Measurements from ENCODE around the gene STRAP. TPM values are rescaled to one million over a fixed set of nuclear protein-coding genes. Genes with fewer than 3 reads are reported as not detected.

Gene STRAP
- total and polyA plus RNA-seq, 2 donors (not counting 3 experiments of a cell fraction or from before 2014, with no cell fraction given), result 76.9 to 138 TPM

DNA sequence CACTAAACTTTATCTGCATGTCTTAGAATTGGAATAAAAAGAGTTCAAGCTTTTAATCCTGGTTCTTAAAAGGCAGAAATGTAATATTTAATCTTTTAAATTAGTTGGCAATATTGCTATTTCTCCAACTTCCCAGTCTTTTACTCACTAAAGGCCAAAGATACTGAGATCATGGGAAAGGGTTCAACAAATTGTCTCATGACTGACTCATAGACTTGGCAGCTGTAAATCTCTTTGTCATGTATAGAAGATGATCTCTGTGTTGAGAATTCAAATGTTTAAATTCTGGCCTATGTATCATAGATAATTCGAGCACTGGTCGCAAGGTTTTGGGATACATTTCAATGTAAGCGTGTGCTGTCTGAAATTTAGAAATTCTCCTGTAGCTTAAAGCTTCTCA lies 40.1 kb upstream of the STRAP start:
- Histone ChIP-seq H3K79me2 (ENCODE audit: control insufficient read depth, insufficient read depth, low read length) (no peaks in the 10 kb centered on the region), H3K9me3 (replicated peaks; ENCODE audit: control insufficient read depth, insufficient read depth, low read length) (no peaks in the 10 kb centered on the region), H3K27me3 (ENCODE audit: control insufficient read depth in 2 of 2, insufficient read depth in 2 of 2, low read length in 2 of 2) (no peaks in the 10 kb centered on the region), H3K9ac (replicated peaks; ENCODE audit: extremely low read depth, insufficient read depth, low read length) (no peak overlapping the region), H3K27ac (ENCODE audit: insufficient read depth, low read depth, low read length) (no peak overlapping the region), H2AFZ (ENCODE audit: low read depth, low read length) (no peak overlapping the region), H4K20me1 (replicated peaks; ENCODE audit: control insufficient read depth, extremely low read depth, insufficient read depth, low read length) (no peaks in the 10 kb centered on the region), H3K4me3 (replicated peaks in 1 of 3; ENCODE audit: insufficient read depth in 1 of 3, low read depth in 1 of 3, low read length in 3 of 3) (no peak overlapping the region), H3K4me2 (ENCODE audit: insufficient read depth, low read length) (no peak overlapping the region), H3K36me3 (ENCODE audit: control insufficient read depth in 2 of 2, extremely low read depth in 1 of 2, insufficient read depth in 2 of 2, low read length in 2 of 2) (no peaks in the 10 kb centered on the region), H3K4me1 (ENCODE audit: control insufficient read depth, extremely low read depth, insufficient read depth, low read length) (no peaks in the 10 kb centered on the region), H3K9me1 (replicated peaks; ENCODE audit: control insufficient read depth, extremely low read depth, insufficient read depth, low read length) (no peaks in the 10 kb centered on the region)
- ChIA-PET POLR2A (no interaction called here), CTCF (interaction anchor here (1.9 kb wide), 1 partner anchor 257 kb away, joined by 4 read pairs; no protein-coding TSS in a partner anchor)
- FAIRE-seq (no peak), DNase-seq (ENCODE audit: low read depth, low spot score) (no peak)
- no TSS peak for BruUV-seq (replicated peaks)
- intact Hi-C loops (cut with micrococcal nuclease) (no loop called here), dilution Hi-C loops (cut with MboI; ENCODE audit: extremely low pct_ligation_motif_present, low sequenced_read_pairs) (no loop called here)
- no peak for TF ChIP-seq MYC (IDR thresholded peaks at IDR 0.05; ENCODE audit: low read depth, low read length)
- TF ChIP-seq POLR2AphosphoS5 (IDR thresholded peaks at IDR 0.05; ENCODE audit: insufficient read depth, low read depth, low read length), result no peak
- TF ChIP-seq, protein P1, sequence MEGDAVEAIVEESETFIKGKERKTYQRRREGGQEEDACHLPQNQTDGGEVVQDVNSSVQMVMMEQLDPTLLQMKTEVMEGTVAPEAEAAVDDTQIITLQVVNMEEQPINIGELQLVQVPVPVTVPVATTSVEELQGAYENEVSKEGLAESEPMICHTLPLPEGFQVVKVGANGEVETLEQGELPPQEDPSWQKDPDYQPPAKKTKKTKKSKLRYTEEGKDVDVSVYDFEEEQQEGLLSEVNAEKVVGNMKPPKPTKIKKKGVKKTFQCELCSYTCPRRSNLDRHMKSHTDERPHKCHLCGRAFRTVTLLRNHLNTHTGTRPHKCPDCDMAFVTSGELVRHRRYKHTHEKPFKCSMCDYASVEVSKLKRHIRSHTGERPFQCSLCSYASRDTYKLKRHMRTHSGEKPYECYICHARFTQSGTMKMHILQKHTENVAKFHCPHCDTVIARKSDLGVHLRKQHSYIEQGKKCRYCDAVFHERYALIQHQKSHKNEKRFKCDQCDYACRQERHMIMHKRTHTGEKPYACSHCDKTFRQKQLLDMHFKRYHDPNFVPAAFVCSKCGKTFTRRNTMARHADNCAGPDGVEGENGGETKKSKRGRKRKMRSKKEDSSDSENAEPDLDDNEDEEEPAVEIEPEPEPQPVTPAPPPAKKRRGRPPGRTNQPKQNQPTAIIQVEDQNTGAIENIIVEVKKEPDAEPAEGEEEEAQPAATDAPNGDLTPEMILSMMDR (IDR thresholded peaks at IDR 0.05; ENCODE audit: extremely low read depth in 1 of 2, insufficient read depth in 1 of 2, low read depth in 1 of 2, low read length in 2 of 2), result no peak
- TF ChIP-seq FOS (IDR thresholded peaks at IDR 0.05; ENCODE audit: borderline replicate concordance, insufficient read depth, low read length), result no peak
- TF ChIP-seq, protein P2, sequence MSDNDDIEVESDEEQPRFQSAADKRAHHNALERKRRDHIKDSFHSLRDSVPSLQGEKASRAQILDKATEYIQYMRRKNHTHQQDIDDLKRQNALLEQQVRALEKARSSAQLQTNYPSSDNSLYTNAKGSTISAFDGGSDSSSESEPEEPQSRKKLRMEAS (IDR thresholded peaks at IDR 0.05; ENCODE audit: insufficient read depth, insufficient read length), result no peak
- TF ChIP-seq EZH2 (IDR thresholded peaks at IDR 0.05; ENCODE audit: borderline replicate concordance, low read depth, low read length, severe bottlenecking), result no peak
- no peak for TF ChIP-seq POLR2A (IDR thresholded peaks at IDR 0.05; ENCODE audit: low read depth, low read length)
- no peak for TF ChIP-seq JUN (IDR thresholded peaks at IDR 0.05; ENCODE audit: borderline replicate concordance, insufficient read depth, insufficient read length, low read depth)
- no peak for TF ChIP-seq GATA2 (IDR thresholded peaks at IDR 0.05; ENCODE audit: insufficient read depth, insufficient read length, low read depth, low read length)

Measured in endothelial cell of umbilical vein (primary cell).